BLaER1 treated with 17β-estradiol and CSF1 and Interleukin-3, amounts not matched to agents 10 nM and 100 nM (cell line): ENCODE data around the gene PPP2R3B.
A peak's percentile ranks its signal among the peaks of the same experiment; 100 is the strongest.

Experiments used
- H3K27ac ChIP-seq, 11 experiments: shearing (Covaris generic); formaldehyde crosslinking; 2 replicates each; pipeline ENCODE4 v1.8.1; 2022
- H3K27me3 ChIP-seq, 11 experiments: shearing (Covaris generic); formaldehyde crosslinking; 2 replicates each; pipeline ENCODE4 v1.8.1; 2022
- H3K36me3 ChIP-seq, 11 experiments: shearing (Covaris generic); formaldehyde crosslinking; 2 replicates each; pipeline ENCODE4 v1.8.1; 2022
- H3K4me1 ChIP-seq, 10 experiments: shearing (Covaris generic); formaldehyde crosslinking; 2 replicates each; pipeline ENCODE4 v1.8.1; 2022
- H3K4me2 ChIP-seq, 11 experiments: shearing (Covaris generic); formaldehyde crosslinking; 2 replicates each; pipeline ENCODE4 v1.8.1; 2022
- H3K4me3 ChIP-seq, 10 experiments: shearing (Covaris generic); formaldehyde crosslinking; 2 replicates each; pipeline ENCODE4 v1.8.1; 2022
- H3K9ac ChIP-seq, 11 experiments: shearing (Covaris generic); formaldehyde crosslinking; 2 replicates each; pipeline ENCODE4 v1.8.1; 2022
- H3K9me3 ChIP-seq, 11 experiments: shearing (Covaris generic); formaldehyde crosslinking; replicated peaks in 1 of 11; 2 replicates each; pipeline ENCODE4 v1.8.1; 2022
- H4K20me1 ChIP-seq, 11 experiments: shearing (Covaris generic); formaldehyde crosslinking; 2 replicates each; pipeline ENCODE4 v1.8.1; 2022
- Cebpa-rat ChIP-seq, 11 experiments: shearing (Covaris generic); IDR thresholded peaks; 2 replicates each; pipeline ENCODE4 v1.8.1; 2022

The PPP2R3B gene

DNA sequence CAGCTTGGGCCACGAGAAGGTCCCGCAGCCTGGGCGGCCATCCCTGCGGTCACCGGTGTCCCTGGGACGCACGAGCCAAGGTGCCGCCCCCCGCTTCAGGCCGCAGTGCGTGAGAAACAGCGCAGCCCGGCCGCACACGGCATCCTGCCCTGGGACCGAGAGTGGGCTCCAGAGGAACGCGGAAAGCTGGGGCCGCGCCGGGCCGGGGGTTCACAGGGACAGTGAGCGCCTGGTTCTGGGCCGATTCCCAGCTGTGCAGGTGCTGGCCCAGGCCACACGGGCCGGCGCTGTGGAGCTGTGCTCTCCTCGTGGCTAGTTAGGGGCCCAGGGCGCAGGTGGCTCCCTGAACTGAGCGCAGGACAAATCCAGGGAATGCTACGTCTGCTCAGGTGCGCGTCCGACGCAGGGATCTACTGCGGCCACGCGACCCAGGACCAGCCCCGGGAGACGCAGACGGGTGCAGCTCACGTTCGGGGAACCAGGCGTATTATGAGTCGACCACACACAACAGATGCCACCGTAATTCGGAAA lies 42.3 kb downstream of the PPP2R3B start:
- H3K9me3 ChIP-seq: peaks cover 45 to 65% (median 58%) of the 10 kb centered on the region in 11 experiments
- H3K4me1 ChIP-seq: peaks cover 0 to 9% (median 0%) of the 10 kb centered on the region in 10 experiments; a peak in 5 of 20 replicates
- peaks cover 0 to 7% (median 0%) of the 10 kb centered on the region in 11 experiments; a peak in 2 of 22 replicates for H4K20me1 ChIP-seq
- no peak overlapping the region for H3K9ac ChIP-seq
- H3K27me3 ChIP-seq: no peaks in the 10 kb centered on the region
- peak overlapping the region in 2 of 10 experiments; percentile 35 to 38; a peak in 2 of 20 replicates for H3K4me3 ChIP-seq
- no peak overlapping the region for H3K27ac ChIP-seq
- no peak for TF ChIP-seq Cebpa-rat (IDR thresholded peaks at IDR 0.05)
- peaks cover 27 to 69% (median 62%) of the 10 kb centered on the region in 11 experiments for H3K36me3 ChIP-seq
- H3K4me2 ChIP-seq: no peak overlapping the region

DNA sequence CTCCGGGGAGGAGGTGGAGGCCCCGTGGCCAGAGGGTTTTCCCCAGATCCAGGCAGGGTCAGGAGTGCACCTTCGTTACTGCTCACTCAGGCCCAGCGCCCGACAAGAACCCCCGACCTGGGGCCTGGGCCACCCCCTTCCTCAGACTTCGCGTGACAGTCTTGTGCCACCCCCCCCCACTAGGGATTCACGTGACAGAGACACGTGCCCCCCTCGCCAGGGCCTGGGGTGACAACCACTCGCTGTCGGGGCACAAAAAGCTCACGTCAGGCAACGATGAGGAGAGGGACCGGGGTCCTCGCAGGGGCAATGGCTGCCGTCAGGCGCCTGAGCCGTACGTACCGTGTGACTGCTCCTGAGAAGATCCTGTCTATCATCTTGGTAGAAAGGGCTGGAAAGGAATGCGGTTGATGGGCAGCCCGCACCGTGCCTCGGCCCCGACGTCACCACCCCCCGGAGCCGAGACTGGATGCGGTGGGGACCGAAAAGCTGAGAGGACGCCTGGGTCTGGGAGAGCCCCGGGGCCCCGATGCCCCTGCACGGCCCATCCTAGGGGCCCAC lies 45.1 kb downstream of the PPP2R3B start:
- Histone ChIP-seq H3K27me3 (no peaks in the 10 kb centered on the region), H3K4me3 (peak overlapping the region in 1 of 10 experiments; percentile 40; a peak in 1 of 20 replicates), H3K27ac (no peak overlapping the region), H4K20me1 (no peaks in the 10 kb centered on the region), H3K9me3 (peaks cover 39 to 64% (median 50%) of the 10 kb centered on the region in 11 experiments), H3K4me1 (no peaks in the 10 kb centered on the region), H3K9ac (no peak overlapping the region), H3K4me2 (no peak overlapping the region), H3K36me3 (peaks cover 24 to 66% (median 60%) of the 10 kb centered on the region in 11 experiments)
- TF ChIP-seq Cebpa-rat (IDR thresholded peaks at IDR 0.05): no peak

DNA sequence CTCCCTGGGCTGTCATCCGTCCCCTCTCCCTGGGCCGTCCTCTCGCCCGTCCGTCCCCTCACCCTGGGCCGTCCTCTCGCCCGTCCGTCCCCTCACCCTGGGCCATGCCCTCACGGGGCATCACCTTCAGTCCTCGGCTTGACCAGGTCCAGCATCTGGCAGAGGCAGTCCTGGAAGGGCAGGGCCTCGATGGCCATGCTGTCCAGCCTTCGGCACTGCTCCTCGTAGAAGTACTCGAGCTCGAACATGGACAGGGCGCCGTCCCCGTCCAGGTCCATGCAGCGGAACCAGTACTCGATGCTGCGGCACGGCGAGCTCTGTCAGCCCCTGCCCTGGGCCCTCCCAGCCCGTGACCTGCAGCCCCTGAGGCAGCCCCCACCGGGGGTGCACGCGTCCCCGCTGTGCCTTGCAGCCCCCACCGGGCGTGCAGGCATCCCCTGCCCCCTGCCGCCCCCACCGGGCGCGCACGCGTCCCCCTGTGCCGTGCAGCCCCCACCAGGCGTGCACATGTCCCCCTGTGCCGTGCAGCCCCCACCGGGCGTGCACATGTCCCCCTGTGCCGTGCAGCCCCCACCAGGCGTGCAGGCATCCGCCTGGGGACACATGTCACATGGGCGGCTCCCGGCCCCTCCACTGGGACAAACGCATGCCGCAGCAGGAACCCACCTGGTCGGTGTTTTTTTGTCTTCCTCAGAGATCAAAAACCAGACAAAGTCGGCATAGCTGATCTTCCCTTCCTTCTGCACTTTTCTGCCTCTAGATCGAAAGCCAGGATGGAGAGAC lies 45.9 kb downstream of the PPP2R3B start:
- H3K27ac ChIP-seq: no peak overlapping the region
- no peak for TF ChIP-seq Cebpa-rat (IDR thresholded peaks at IDR 0.05)
- no peaks in the 10 kb centered on the region for H3K27me3 ChIP-seq
- no peaks in the 10 kb centered on the region for H4K20me1 ChIP-seq
- H3K4me2 ChIP-seq: no peak overlapping the region
- no peak overlapping the region for H3K9ac ChIP-seq
- H3K9me3 ChIP-seq: peaks cover 33 to 64% (median 43%) of the 10 kb centered on the region in 11 experiments
- 0 out of 20 replicates have a peak, but pooled peaks cover 0 to 3% (median 0%) of the 10 kb centered on the region in 10 experiments for H3K4me1 ChIP-seq
- peaks cover 23 to 67% (median 62%) of the 10 kb centered on the region in 11 experiments for H3K36me3 ChIP-seq
- H3K4me3 ChIP-seq: no peak overlapping the region

DNA sequence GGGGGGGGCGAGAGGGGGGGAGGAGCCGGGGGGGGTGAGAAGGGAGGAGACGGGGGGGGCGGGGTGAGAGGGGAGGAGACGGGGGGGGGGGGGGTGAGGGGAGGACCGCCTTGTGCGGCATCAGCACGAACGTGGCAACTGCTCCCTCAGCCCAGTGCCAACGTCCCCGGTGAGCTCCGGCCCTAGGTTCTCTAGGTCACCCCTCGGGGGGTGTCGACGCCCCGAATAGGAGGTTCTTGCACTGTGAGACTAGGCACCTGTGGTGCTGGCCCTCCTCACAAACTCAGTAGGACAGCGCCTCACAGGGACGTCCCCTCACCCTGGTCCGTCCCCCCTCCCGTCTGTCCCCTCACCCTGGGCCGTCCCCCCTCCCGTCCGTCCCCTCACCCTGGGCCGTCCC lies 46.6 kb downstream of the PPP2R3B start:
- Histone ChIP-seq H3K9ac (no peak overlapping the region), H3K4me3 (no peak overlapping the region), H3K27me3 (no peaks in the 10 kb centered on the region), H3K4me1 (0 out of 20 replicates have a peak, but pooled peaks cover 0 to 3% (median 0%) of the 10 kb centered on the region in 10 experiments), H3K4me2 (no peak overlapping the region), H3K36me3 (peaks cover 22 to 71% (median 66%) of the 10 kb centered on the region in 11 experiments), H3K27ac (no peak overlapping the region), H3K9me3 (peaks cover 29 to 60% (median 40%) of the 10 kb centered on the region in 11 experiments), H4K20me1 (no peaks in the 10 kb centered on the region)
- TF ChIP-seq Cebpa-rat (IDR thresholded peaks at IDR 0.05): no peak

DNA sequence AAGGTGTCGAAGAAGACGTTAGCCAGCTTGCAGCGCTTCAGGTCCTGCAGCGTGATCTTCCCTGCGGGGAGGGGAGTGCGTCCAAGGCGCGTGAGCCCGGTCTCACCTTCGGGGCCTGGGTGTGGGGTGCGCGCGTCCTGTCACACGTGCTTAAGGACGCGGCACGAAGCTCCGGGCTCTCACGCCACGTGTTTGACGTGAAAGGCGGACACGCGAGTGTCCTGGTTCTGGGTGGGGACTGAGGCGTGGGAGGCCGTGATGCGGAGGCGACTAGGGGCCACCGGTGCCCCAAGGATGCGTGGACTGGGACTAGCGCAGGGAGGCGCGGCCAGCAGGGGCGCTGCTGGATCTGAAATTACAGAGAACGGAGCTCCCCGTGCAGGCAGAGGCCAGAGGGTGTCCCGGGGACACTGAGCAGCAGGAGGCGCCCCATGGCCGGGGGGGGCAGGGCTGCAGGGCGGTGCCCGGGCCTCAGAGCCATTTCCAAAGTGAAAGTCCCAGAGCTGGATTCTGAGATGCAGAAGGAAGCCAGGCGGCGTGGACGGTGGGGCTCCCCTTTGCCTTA lies 47.8 kb downstream of the PPP2R3B start:
- Histone ChIP-seq H3K27ac (no peak overlapping the region), H3K9ac (no peak overlapping the region), H3K4me2 (no peak overlapping the region), H3K27me3 (no peaks in the 10 kb centered on the region), H3K4me3 (no peak overlapping the region), H3K4me1 (0 out of 20 replicates have a peak, but pooled peaks cover 0 to 3% (median 0%) of the 10 kb centered on the region in 10 experiments), H4K20me1 (0 out of 22 replicates have a peak, but pooled peaks cover 0 to 6% (median 0%) of the 10 kb centered on the region in 11 experiments), H3K36me3 (peaks cover 18 to 71% (median 64%) of the 10 kb centered on the region in 11 experiments), H3K9me3 (peaks cover 17 to 48% (median 28%) of the 10 kb centered on the region in 11 experiments)
- TF ChIP-seq Cebpa-rat (IDR thresholded peaks at IDR 0.05): no peak

DNA sequence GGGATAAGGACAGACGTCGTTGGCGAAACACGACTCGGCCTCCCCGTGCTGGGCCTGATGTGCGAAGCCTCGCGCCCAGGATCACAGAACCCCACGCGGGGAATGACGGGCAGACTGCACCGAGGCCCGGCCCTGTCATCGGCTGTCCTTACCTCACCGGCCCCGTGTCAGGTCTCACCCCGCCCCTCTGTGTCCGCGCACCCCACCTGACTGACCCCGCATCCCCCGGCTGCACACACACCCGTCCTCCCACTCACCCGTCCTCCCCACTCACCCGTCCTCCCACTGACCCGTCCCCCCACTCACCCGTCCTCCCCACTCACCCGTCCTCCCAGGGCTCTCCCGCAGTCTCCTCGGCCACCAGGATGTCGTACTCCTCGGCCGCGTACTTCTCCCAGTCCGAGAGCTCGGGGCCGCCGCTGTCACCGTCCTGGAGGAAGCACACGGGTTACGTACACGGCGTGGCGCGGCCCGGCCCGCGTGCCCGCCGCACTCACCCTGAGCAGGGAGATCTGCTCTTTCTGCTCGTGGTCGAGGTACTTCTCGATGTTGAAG lies 48.3 kb downstream of the PPP2R3B start:
- Histone ChIP-seq H4K20me1 (peaks cover 0 to 6% (median 0%) of the 10 kb centered on the region in 11 experiments; a peak in 1 of 22 replicates), H3K27ac (no peak overlapping the region), H3K9me3 (peaks cover 14 to 45% (median 26%) of the 10 kb centered on the region in 11 experiments), H3K4me1 (0 out of 20 replicates have a peak, but pooled peaks cover 0 to 3% (median 0%) of the 10 kb centered on the region in 10 experiments), H3K4me3 (no peak overlapping the region), H3K27me3 (no peaks in the 10 kb centered on the region), H3K9ac (no peak overlapping the region), H3K4me2 (no peak overlapping the region), H3K36me3 (peaks cover 22 to 75% (median 69%) of the 10 kb centered on the region in 11 experiments)
- no peak for TF ChIP-seq Cebpa-rat (IDR thresholded peaks at IDR 0.05)

DNA sequence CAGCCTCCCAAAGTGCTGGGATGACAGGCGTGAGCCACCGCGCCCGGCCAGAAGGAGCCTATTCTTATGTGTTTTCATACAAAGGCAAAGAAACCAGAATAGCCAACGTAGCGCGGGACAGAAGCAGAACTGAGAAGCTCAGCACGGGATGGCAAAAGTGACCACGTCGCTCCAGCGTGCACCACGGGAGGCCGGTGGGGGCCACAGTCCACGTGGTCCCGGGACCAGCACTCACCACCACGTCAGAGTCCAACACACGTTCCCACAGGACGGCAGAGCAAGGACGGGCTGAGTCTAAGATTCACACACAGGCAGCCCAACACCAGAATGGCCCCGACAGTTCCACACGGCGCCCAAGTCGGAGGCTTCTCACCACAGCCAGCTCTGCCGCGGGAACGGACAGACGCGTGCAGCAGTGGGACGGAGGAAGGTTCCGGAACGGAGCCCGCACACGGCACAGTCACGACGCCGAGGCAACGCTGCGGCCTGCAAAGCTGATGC lies 49.3 kb downstream of the PPP2R3B start:
- no peak for TF ChIP-seq Cebpa-rat (IDR thresholded peaks at IDR 0.05)
- Histone ChIP-seq H3K36me3 (peaks cover 27 to 85% (median 79%) of the 10 kb centered on the region in 11 experiments), H3K27me3 (peaks cover 0 to 2% (median 0%) of the 10 kb centered on the region in 11 experiments; a peak in 1 of 22 replicates), H3K9ac (no peak overlapping the region), H4K20me1 (peaks cover 0 to 6% (median 0%) of the 10 kb centered on the region in 11 experiments; a peak in 2 of 22 replicates), H3K9me3 (peaks cover 14 to 45% (median 26%) of the 10 kb centered on the region in 11 experiments), H3K4me3 (no peak overlapping the region), H3K4me2 (no peak overlapping the region), H3K4me1 (0 out of 20 replicates have a peak, but pooled peaks cover 0 to 3% (median 0%) of the 10 kb centered on the region in 10 experiments), H3K27ac (no peak overlapping the region)

DNA sequence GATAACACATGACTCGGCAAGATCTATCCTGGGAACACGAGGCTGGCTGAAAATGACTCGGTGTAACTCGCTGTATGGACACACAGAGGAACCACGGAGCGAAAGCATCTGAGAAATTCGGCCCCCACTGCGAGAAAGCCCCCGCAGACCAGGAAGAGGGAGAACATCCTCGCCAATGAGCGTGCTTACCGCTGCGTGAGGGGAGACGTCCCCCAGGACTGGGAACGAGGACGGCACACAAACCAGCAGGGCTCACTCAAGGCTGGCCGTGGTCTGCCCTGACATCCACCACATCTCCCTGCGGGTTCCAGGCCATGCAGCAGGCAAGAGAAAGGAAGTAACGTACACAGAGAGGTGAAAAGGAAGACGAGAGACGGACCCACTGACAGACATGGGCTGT lies 50.5 kb downstream of the PPP2R3B start:
- Histone ChIP-seq H4K20me1 (peaks cover 0 to 11% (median 0%) of the 10 kb centered on the region in 11 experiments; a peak in 5 of 22 replicates), H3K27me3 (peaks cover 7 to 13% (median 9%) of the 10 kb centered on the region in 11 experiments), H3K9ac (no peak overlapping the region), H3K4me1 (peaks cover 5 to 9% (median 7%) of the 10 kb centered on the region in 10 experiments; a peak in 16 of 20 replicates), H3K36me3 (peaks cover 21 to 77% (median 70%) of the 10 kb centered on the region in 11 experiments; a peak in 21 of 22 replicates), H3K27ac (0 out of 22 replicates have a peak overlapping the region, but pooled peaks of 1 of the 11 experiments have one; percentile 21), H3K4me3 (no peak overlapping the region), H3K4me2 (no peak overlapping the region), H3K9me3 (peaks cover 6 to 35% (median 16%) of the 10 kb centered on the region in 11 experiments; a peak in 17 of 22 replicates)
- TF ChIP-seq Cebpa-rat (IDR thresholded peaks at IDR 0.05): no peak
